GM12878 (cell line): ENCODE results near the gene DHDH. TPM values are rescaled to one million over a fixed set of nuclear protein-coding genes. Genes with fewer than 3 reads are reported as not detected.

Experiments used
- ATAC-seq: fragments of 200-7000 bp; cut with Tn5 transposase; 3 replicates; pipeline ENCODE4 v1.9.1; 2020; ENCODE audit warnings: mild to moderate bottlenecking, moderate library complexity
- BruUV-seq: library from RNA; stranded (reverse); fragments of 400-500 nt; replicated peaks from 2 replicates; lab custom pipeline; 2021; lab: Mats Ljungman, UMichigan
- CTCF ChIA-PET: fragments of 300-600 bp; sonication (Branson Sonifier 250); formaldehyde crosslinking; extraction: SDS; loops from one replicate; lab custom pipeline; 2021; ENCODE audit warnings: inconsistent platforms; lab: Yijun Ruan, JAX
- POLR2A ChIA-PET: fragments of 350-600 bp; formaldehyde crosslinking; extraction: SDS; loops from one replicate; lab custom pipeline; 2021; ENCODE audit warnings: inconsistent platforms; lab: Charles Lee
- RAD21 ChIA-PET: fragments of 300-600 bp; sonication (Branson Sonifier 250); formaldehyde crosslinking; loops from one replicate; lab custom pipeline; 2023; ENCODE audit warnings: antibody characterized with exemption; ENCODE audit not compliant: unreplicated experiment; lab: Charles Lee
- SMC1A ChIA-PET: fragments of 300-600 bp; sonication (Branson Sonifier 250); formaldehyde crosslinking; loops from one replicate; lab custom pipeline; 2023; ENCODE audit not compliant: unreplicated experiment, uncharacterized antibody; lab: Charles Lee
- DNase-seq: peaks from one replicate; pipeline ENCODE4 v3.0.0-alpha.2; 2011; ENCODE audit warnings: low read depth, low spot score
- FAIRE-seq: peaks from 3 replicates; lab custom pipeline; 2011; peaks lifted over from hg19 to GRCh38; lab: Jason Lieb, UNC
- H2AFZ ChIP-seq: 2 replicates; pipeline ENCODE4 v1.6.0; 2011; ENCODE audit warnings: low read depth, low read length, control low read depth; ENCODE audit not compliant: control insufficient read depth
- H3K27ac ChIP-seq: 2 replicates; pipeline ENCODE4 v1.5.1; 2011; ENCODE audit warnings: control low read depth; ENCODE audit not compliant: control insufficient read depth, insufficient read depth
- H3K27me3 ChIP-seq, 2 experiments: replicated peaks in 1 of 2; 2 replicates each; pipeline versions ENCODE4 v1.6.0 to v1.6.1; 2011; ENCODE audit warnings: low read length in 1 of 2; ENCODE audit not compliant: control insufficient read depth in 2 of 2, insufficient read depth in 2 of 2
- H3K36me3 ChIP-seq, 2 experiments: 2 replicates each; pipeline ENCODE4 v1.5.1; 2011; ENCODE audit warnings: low read length in 1 of 2; ENCODE audit not compliant: control insufficient read depth in 2 of 2, insufficient read depth in 2 of 2
- H3K4me1 ChIP-seq: 2 replicates; pipeline ENCODE4 v1.6.1; 2011; ENCODE audit warnings: mild to moderate bottlenecking, low read length, moderate library complexity, mixed read lengths; ENCODE audit not compliant: control insufficient read depth, insufficient read depth
- H3K4me2 ChIP-seq: 2 replicates; pipeline ENCODE4 v1.6.0; 2011; ENCODE audit warnings: control low read depth; ENCODE audit not compliant: control insufficient read depth, insufficient read depth
- H3K4me3 ChIP-seq: fragments of 200-600 bp; sonication (generic); 2 replicates; pipeline ENCODE4 v1.5.1; 2016
- H3K79me2 ChIP-seq: 2 replicates; pipeline ENCODE4 v1.6.0; 2011; ENCODE audit warnings: low read length; ENCODE audit not compliant: control insufficient read depth, insufficient read depth
- H3K9ac ChIP-seq: 2 replicates; pipeline ENCODE4 v1.8.0; 2011; ENCODE audit warnings: low read length, control low read depth, mixed read lengths; ENCODE audit not compliant: control insufficient read depth, insufficient read depth
- H3K9me3 ChIP-seq: replicated peaks from 3 replicates; pipeline ENCODE4 v1.5.1; 2011; ENCODE audit warnings: mild to moderate bottlenecking, low read length; ENCODE audit not compliant: control insufficient read depth, insufficient read depth
- H4K20me1 ChIP-seq: 2 replicates; pipeline ENCODE4 v1.6.0; 2011; ENCODE audit not compliant: control insufficient read depth, insufficient read depth
- POLR2AphosphoS2 ChIP-seq: IDR thresholded peaks from 2 replicates; pipeline ENCODE4 v1.6.1; 2011; ENCODE audit warnings: low read depth, mild to moderate bottlenecking, low read length, improper control_type of control experiment, moderate library complexity
- SPI1 ChIP-seq: IDR thresholded peaks from 2 replicates; pipeline ENCODE4 v1.6.1; 2011; ENCODE audit warnings: low read depth, mild to moderate bottlenecking, low read length, moderate library complexity, borderline replicate concordance; ENCODE audit not compliant: insufficient read depth
- YY1 ChIP-seq: IDR thresholded peaks from 2 replicates; pipeline ENCODE4 v1.6.1; 2011; ENCODE audit warnings: low read depth, mild to moderate bottlenecking, low read length
- WGBS: methylation state at CpG from one replicate; pipeline ENCODE4 v1.1.6; 2016; ENCODE audit warnings: low lambda C conversion rate; ENCODE audit not compliant: insufficient replicate concordance, insufficient coverage; ENCODE audit errors: missing lambda C conversion rate; 5-methylcytosine and 5-hydroxymethylcytosine counted together
- in situ Hi-C: fragments of 300-500 bp; cut with MboI; formaldehyde crosslinking; loops from 9 replicates; pipeline ENCODE4 v1.14.3; 2018; ENCODE audit warnings: mixed read lengths
- intact Hi-C: fragments of 100-400 bp; cut with micrococcal nuclease; formaldehyde crosslinking; loops from one replicate; pipeline ENCODE4 v1.14.2; 2022; ENCODE audit not compliant: unreplicated experiment
- polyA plus RNA-seq, 11 experiments: library from polyadenylated mRNA; depleted of rRNA in 4 of 11; unstranded in 6 of 11; stranded (reverse) in 5 of 11; fragments of >200 nt; fragmentation: Nextera tagmentation in 4 of 11; fragmentation: Illumina TruSeq in 1 of 11; extraction: Ambion mirVana in 4 of 11; extraction: Trizol in 1 of 11; gene quantifications; 1 replicate in 1 of 11; 2 replicates in 10 of 11; pipeline versions ENCODE4 v1.2.1 to v1.2.3, GENCODE V29; 2011 to 2016; ENCODE audit warnings: inconsistent platforms in 2 of 11, missing spikeins in 2 of 11, low read depth in 1 of 11
- total RNA-seq, 4 experiments: library from RNA; depleted of rRNA in 3 of 4; stranded (reverse); fragments of >200 nt in 3 of 4; fragmentation: Illumina TruSeq in 1 of 4; extraction: Trizol in 1 of 4; gene quantifications; 2 replicates each; pipeline versions ENCODE4 v1.2.1 to v1.2.3, GENCODE V29; 2013 to 2021

Gene DHDH
- total and polyA plus RNA-seq, 10 of the 15 experiments (the other 5 are each of a cell fraction or from before 2014, with no cell fraction given) = 0.13 to 0.21 (median 0.15) TPM; not detected in 7

DNA sequence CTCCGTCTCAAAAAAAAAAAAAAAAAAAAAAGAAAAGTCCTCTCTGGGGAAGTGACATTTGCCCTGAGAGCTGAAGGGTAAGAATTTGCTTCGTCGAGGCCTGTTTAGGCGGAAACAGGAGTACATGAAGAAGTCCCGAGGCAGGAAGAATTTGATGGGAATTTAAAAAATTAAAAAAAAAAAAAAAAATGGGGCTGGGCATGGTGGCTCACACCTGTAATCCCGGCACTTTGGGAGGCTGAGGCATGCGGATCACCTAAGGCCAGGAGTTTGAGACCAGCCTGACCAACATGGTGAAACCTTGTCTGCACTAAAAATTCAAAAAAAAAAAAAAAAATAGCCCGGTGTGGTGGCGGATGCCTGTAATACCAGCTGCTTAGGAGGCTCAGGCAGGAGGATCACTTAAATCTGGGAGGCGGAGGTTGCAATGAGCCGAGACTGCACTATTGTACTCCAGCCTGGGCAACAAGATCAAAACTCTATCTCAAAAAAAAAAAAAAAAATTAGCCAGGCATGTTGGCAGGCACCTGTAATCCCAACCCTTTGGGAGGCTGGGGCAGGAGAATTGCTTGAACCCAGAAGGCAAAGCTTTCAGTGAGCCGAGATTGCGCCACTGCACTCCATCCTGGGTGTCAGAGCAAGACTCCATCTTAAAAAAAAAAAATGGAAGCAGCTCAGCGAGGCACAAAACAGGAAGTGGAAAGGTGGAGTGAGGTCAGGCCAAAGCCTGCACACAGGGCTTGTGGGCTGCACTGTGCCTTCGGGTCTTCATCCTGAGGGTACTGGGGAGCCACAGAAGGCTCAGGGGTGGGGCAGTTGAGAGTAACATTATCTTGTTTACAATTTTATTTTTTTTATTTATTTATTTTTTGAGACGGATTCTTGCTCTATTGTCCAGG is 26.1 kb downstream of the DHDH start:
- ChIA-PET CTCF (interaction anchor here (1.1 to 1.2 kb wide), 2 partner anchors 11 to 85 kb away, joined by 3 read pairs; no protein-coding TSS in a partner anchor), SMC1A (interaction anchor here (2.1 kb wide), 1 partner anchor 59 kb away, joined by 5 read pairs; the partner anchor contains the start of gene NUCB1), RAD21 (interaction anchor here (0.6 kb wide), 1 partner anchor 92 kb away, joined by 4 read pairs; no protein-coding TSS in a partner anchor), POLR2A (interaction anchor here (0.6 to 0.9 kb wide), 5 partner anchors 17 to 290 kb away, joined by 3 to 5 read pairs (median 4); no protein-coding TSS in a partner anchor)
- DNase-seq (no peak), FAIRE-seq (no peak), ATAC-seq (no peak)
- no peaks in the 10 kb centered on the region for H4K20me1 ChIP-seq
- H3K9me3 ChIP-seq = no peaks in the 10 kb centered on the region
- H2AFZ ChIP-seq = no peak overlapping the region
- in situ Hi-C loops = no loop called here
- TF ChIP-seq YY1 (0 out of 2 replicates have a peak, but pooled peaks have one; percentile 47), SPI1 (peak; percentile 29; the same call in 1 of the 2 replicates), POLR2AphosphoS2 (no peak)
- WGBS = 90% methylated on average over 14 of the region's 16 CpGs
- no peaks in the 10 kb centered on the region for H3K27me3 ChIP-seq
- H3K4me1 ChIP-seq = peaks cover 28% of the 10 kb centered on the region
- H3K4me3 ChIP-seq = no peak overlapping the region
- H3K36me3 ChIP-seq = no peaks in the 10 kb centered on the region; a peak in 1 of 4 replicates
- H3K9ac ChIP-seq = no peak overlapping the region
- peaks cover 32% of the 10 kb centered on the region for H3K79me2 ChIP-seq
- intact Hi-C loops = loop anchor here (10.0 kb wide), 1 partner anchor 325 kb away; the partner anchor contains the start of gene DBP
- H3K27ac ChIP-seq = no peak overlapping the region
- no peak overlapping the region for H3K4me2 ChIP-seq
- no TSS peak for BruUV-seq
